ENCODE results near the gene UBR4.
A peak's percentile ranks its signal among the peaks of the same experiment; 100 is the strongest.

Gene UBR4

GRCh38 chr1:19096036-19096833, 113.8 kb downstream of the UBR4 start:
- DNase-seq (ENCODE audit: low read depth in 1 of 2, low spot score in 1 of 2) = no peak

- no peak for DNase-seq (ENCODE audit: low read depth in 1 of 2, low spot score in 1 of 2)
Observed at GRCh38 chr1:19091196-19091953, 118.7 kb downstream of the UBR4 start.

- no peak for DNase-seq (ENCODE audit: low read depth in 1 of 2, low spot score in 1 of 2)
Observed at GRCh38 chr1:19089524-19089923, 120.5 kb downstream of the UBR4 start.

- no peak for DNase-seq (ENCODE audit: low read depth in 1 of 2, low spot score in 1 of 2)
Observed at GRCh38 chr1:19088717-19089442, 121.2 kb downstream of the UBR4 start.

GRCh38 chr1:19087737-19088594, 122.1 kb downstream of the UBR4 start:
- DNase-seq (ENCODE audit: low read depth in 1 of 2, low spot score in 1 of 2) = no peak

GRCh38 chr1:19087017-19087736, 122.9 kb downstream of the UBR4 start:
- DNase-seq (ENCODE audit: low read depth in 1 of 2, low spot score in 1 of 2) = no peak

- no peak for DNase-seq (ENCODE audit: low read depth in 1 of 2, low spot score in 1 of 2)
Observed at GRCh38 chr1:19086176-19086875, 123.7 kb downstream of the UBR4 start.

- no peak for DNase-seq (ENCODE audit: low read depth in 1 of 2, low spot score in 1 of 2)
Observed at GRCh38 chr1:19084206-19084738, 125.8 kb downstream of the UBR4 start.

GRCh38 chr1:19083081-19083480, 127.0 kb downstream of the UBR4 start:
- DNase-seq (ENCODE audit: low read depth in 1 of 2, low spot score in 1 of 2) = no peak

- DNase-seq (ENCODE audit: low read depth in 1 of 2, low spot score in 1 of 2) = no peak
Observed at GRCh38 chr1:19081218-19081893, 128.7 kb downstream of the UBR4 start.

- DNase-seq (ENCODE audit: low read depth in 1 of 2, low spot score in 1 of 2) = no peak
Observed at GRCh38 chr1:19080721-19081120, 129.3 kb downstream of the UBR4 start.

GRCh38 chr1:19079541-19080472, 130.3 kb downstream of the UBR4 start:
- no peak for DNase-seq (ENCODE audit: low read depth in 1 of 2, low spot score in 1 of 2)

GRCh38 chr1:19078536-19078935, 131.5 kb downstream of the UBR4 start:
- no peak for DNase-seq (ENCODE audit: low read depth in 1 of 2, low spot score in 1 of 2)

- no peak for DNase-seq (ENCODE audit: low read depth in 1 of 2, low spot score in 1 of 2)
Observed at GRCh38 chr1:19076841-19077616, 133.0 kb downstream of the UBR4 start.

GRCh38 chr1:19074902-19075721, 135.0 kb downstream of the UBR4 start:
- no peak for DNase-seq (ENCODE audit: low read depth in 1 of 2, low spot score in 1 of 2)

- peak in 1 of 2 donors; percentile 30 for DNase-seq (ENCODE audit: low read depth in 1 of 2, low spot score in 1 of 2)
Observed at GRCh38 chr1:19074361-19074901, 135.6 kb downstream of the UBR4 start.

All from activated CD4-positive, alpha-beta T cell treated with anti-CD3 and anti-CD28 coated beads, Interleukin-2, amount 50 U/mL, for 24 hours (primary cell).